ENCODE measurements around the gene OBP2B. TPM values are rescaled to one million over a fixed set of nuclear protein-coding genes. Genes with fewer than 3 reads are reported as not detected.

OBP2B gene
- total RNA-seq, 4 donors from 2014 or later: 2.6 to 11.7 (median 7.1) TPM

DNA sequence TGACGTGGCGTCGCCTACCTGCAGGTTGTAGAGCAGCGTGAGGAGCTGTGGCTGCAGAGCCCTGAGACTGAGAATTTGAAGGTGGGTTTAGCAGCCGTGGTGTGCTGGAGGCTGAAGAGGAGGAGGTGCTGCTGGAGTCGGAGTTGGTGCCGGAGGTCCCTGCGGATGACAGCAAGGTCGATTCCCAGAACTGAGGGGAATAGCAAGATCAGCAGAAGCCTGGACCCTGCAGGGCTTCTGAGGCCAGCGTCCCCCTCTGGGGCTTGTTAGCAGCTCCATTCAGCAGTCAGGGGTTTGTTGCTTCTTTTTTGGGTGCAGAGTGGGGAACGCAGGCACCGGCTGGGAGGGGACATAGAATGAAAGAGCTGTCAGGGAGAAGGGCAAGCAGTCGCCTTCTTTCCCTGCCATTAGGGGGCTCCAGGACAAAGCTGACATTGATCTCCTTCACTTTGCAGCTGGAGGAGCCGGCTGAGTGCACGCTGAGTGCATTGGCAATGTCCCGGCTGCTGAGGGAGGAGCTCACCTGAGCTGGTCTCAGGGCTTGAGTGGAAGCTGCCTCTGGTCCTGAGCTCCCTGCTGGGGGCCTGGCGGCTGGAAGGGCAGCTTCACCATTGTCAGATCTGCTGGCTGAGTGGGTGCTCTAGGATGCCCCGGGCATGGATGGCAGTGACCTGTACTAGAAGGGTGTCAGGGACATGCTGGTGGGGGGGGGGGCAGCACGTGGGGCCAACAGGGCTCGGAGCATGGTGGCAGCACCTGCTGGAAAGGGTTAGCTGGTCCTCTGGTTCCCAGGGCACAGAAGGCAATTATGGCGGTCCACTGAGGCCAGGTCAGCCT lies 20.8 kb downstream of the OBP2B start:
- Histone ChIP-seq H3K36me3 (no peaks in the 10 kb centered on the region), H3K27me3 (peaks cover 20% of the 10 kb centered on the region), H3K4me3 (no peak overlapping the region), H3K27ac (no peak overlapping the region), H3K4me1 (peaks cover 7% of the 10 kb centered on the region), H3K9me3 (no peaks in the 10 kb centered on the region)
- TF ChIP-seq POLR2A (IDR thresholded peaks at IDR 0.05): no peak
- TF ChIP-seq EP300 (IDR thresholded peaks at IDR 0.05): no peak
- TF ChIP-seq, protein P1, sequence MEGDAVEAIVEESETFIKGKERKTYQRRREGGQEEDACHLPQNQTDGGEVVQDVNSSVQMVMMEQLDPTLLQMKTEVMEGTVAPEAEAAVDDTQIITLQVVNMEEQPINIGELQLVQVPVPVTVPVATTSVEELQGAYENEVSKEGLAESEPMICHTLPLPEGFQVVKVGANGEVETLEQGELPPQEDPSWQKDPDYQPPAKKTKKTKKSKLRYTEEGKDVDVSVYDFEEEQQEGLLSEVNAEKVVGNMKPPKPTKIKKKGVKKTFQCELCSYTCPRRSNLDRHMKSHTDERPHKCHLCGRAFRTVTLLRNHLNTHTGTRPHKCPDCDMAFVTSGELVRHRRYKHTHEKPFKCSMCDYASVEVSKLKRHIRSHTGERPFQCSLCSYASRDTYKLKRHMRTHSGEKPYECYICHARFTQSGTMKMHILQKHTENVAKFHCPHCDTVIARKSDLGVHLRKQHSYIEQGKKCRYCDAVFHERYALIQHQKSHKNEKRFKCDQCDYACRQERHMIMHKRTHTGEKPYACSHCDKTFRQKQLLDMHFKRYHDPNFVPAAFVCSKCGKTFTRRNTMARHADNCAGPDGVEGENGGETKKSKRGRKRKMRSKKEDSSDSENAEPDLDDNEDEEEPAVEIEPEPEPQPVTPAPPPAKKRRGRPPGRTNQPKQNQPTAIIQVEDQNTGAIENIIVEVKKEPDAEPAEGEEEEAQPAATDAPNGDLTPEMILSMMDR (IDR thresholded peaks at IDR 0.05): no peak
- TF ChIP-seq POLR2AphosphoS5 (IDR thresholded peaks at IDR 0.05): no peak
- 62% methylated on average over 20 of the region's 21 CpGs for WGBS
- DNase-seq (ENCODE audit: low spot score in 2 of 2): peak in 1 of 2 donors; percentile 54

DNA sequence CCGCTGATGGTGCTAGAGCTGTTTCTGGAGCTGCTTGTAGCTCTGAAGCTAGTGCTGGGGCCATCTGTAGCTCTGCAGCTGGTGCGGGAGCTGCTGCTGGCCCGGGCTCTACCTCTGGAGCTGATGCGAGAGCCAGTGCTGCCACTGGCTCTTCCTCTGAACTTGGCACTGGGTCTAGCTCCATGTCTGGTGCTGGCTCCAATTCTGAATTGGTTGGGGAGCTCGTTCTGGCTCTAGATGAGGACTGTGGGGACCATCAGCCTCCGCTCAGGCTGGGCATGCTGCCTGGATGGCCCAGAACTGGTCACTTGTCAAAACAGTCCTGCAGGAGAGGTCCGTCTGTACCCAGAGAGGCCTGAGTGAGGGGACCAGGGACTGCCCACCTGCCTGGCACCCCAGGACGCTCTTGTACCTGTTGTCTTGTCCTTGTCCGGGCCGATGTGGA lies 21.5 kb downstream of the OBP2B start:
- Histone ChIP-seq H3K9me3 (no peaks in the 10 kb centered on the region), H3K4me3 (no peak overlapping the region), H3K27me3 (peaks cover 21% of the 10 kb centered on the region), H3K36me3 (no peaks in the 10 kb centered on the region), H3K27ac (no peak overlapping the region), H3K4me1 (peaks cover 7% of the 10 kb centered on the region)
- 93% methylated on average over 4 of the region's 10 CpGs for WGBS
- no peak for DNase-seq (ENCODE audit: low spot score in 2 of 2)
- TF ChIP-seq POLR2AphosphoS5 (IDR thresholded peaks at IDR 0.05) (no peak), EP300 (IDR thresholded peaks at IDR 0.05) (no peak), POLR2A (IDR thresholded peaks at IDR 0.05) (no peak)
- TF ChIP-seq, protein P1 (IDR thresholded peaks at IDR 0.05): no peak

DNA sequence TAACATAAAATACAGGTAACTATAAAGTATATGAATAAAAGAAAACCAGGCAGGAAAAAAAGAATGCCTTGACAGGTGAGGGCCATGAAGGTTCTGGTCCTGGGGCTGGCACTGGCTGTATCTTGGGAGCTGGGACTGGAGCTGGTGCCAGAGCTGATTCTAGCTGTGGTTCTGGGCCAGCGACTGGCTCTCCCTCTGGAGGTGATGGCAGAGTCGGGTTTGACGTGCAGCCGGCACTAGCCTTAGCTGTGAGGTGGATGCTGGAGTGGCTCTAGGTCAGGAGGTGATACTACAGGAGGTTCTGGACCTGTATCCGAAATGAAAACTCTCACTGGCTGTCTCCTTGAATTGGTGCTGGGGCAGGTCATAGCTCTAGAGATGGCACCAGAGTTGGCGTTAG lies 22.3 kb downstream of the OBP2B start:
- TF ChIP-seq POLR2A (IDR thresholded peaks at IDR 0.05): no peak
- no peak for TF ChIP-seq EP300 (IDR thresholded peaks at IDR 0.05)
- TF ChIP-seq POLR2AphosphoS5 (IDR thresholded peaks at IDR 0.05): no peak
- TF ChIP-seq, protein P1 (IDR thresholded peaks at IDR 0.05): no peak
- no peaks in the 10 kb centered on the region for H3K9me3 ChIP-seq
- no peak overlapping the region for H3K27ac ChIP-seq
- no peaks in the 10 kb centered on the region for H3K36me3 ChIP-seq
- 95% methylated on average over 6 of the region's 6 CpGs for WGBS
- peak; percentile 36 to 62 for DNase-seq (ENCODE audit: low spot score in 2 of 2)
- peaks cover 7% of the 10 kb centered on the region for H3K4me1 ChIP-seq
- peaks cover 25% of the 10 kb centered on the region for H3K27me3 ChIP-seq
- H3K4me3 ChIP-seq: no peak overlapping the region

DNA sequence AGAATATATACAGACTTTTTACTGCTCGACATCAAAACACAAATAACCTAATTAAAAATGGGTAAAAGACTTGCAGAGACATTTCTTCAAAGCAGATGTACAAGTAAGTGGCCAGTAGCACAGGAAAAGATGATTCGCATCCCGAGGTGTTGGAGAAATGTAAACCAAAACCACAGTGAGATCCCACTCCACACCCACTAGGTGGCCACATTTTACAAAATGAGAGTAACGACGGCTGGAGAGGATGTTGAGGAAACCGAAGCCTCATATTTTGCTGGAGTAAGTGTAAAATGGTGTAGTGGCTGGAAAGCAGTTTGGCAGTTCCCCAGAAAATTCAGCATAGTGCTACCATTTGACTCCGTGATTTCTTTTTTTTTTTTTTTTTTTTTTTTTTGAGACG lies 24.1 kb downstream of the OBP2B start:
- Histone ChIP-seq H3K9me3 (no peaks in the 10 kb centered on the region), H3K36me3 (no peaks in the 10 kb centered on the region), H3K4me1 (peaks cover 7% of the 10 kb centered on the region), H3K4me3 (no peak overlapping the region), H3K27ac (no peak overlapping the region), H3K27me3 (peaks cover 25% of the 10 kb centered on the region)
- DNase-seq (ENCODE audit: low spot score in 2 of 2): peak; percentile 58 to 59
- TF ChIP-seq, protein P1 (IDR thresholded peaks at IDR 0.05): peak; percentile 53 to 63
- TF ChIP-seq POLR2AphosphoS5 (IDR thresholded peaks at IDR 0.05): no peak
- WGBS: 8% methylated on average over 6 of the region's 8 CpGs

DNA sequence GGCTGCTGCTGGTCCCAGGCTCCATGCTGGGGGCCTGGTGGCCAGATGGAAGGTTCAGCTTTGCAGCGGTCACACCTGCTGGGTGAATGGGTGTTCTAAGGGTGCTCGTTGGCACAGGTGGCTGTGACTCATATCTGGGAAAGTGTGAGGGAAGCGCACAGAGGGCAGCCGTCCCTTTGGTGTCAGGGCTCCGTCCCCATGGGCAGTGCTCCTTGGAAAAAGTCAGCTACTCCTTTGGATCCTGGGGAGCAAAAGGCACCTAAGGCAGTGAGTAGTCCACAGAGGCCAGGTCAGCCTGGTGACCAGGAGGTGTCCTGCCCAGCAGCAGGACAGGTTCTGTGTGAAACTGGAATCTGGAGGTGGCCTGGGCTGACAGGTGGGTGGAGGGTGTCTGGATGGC lies 26.9 kb downstream of the OBP2B start:
- peak; percentile 46 to 47 for DNase-seq (ENCODE audit: low spot score in 2 of 2)
- Histone ChIP-seq H3K27ac (no peak overlapping the region), H3K27me3 (peaks cover 10% of the 10 kb centered on the region), H3K36me3 (no peaks in the 10 kb centered on the region), H3K4me1 (peaks cover 7% of the 10 kb centered on the region), H3K4me3 (no peak overlapping the region), H3K9me3 (no peaks in the 10 kb centered on the region)
- TF ChIP-seq POLR2AphosphoS5 (IDR thresholded peaks at IDR 0.05) (no peak), EP300 (IDR thresholded peaks at IDR 0.05) (no peak), POLR2A (IDR thresholded peaks at IDR 0.05) (no peak)
- TF ChIP-seq, protein P1 (IDR thresholded peaks at IDR 0.05): no peak
- WGBS: 67% methylated on average over 3 of the region's 5 CpGs

Measured in suprapubic skin (tissue), 4 donors.